Mesendoderm (in vitro differentiated cells): ENCODE results near the gene CPA4.

ENCODE experiments used
- DNase-seq: peaks from one replicate; pipeline ENCODE4 v3.0.0; 2013
- H2AK5ac ChIP-seq: 2 replicates; pipeline ENCODE4 v1.6.1; 2013; ENCODE audit warnings: low read length, inconsistent platforms
- H2BK120ac ChIP-seq: 2 replicates; pipeline ENCODE4 v1.6.1; 2013; ENCODE audit warnings: low read depth, mild to moderate bottlenecking, low read length, moderate library complexity, mixed read lengths
- H2BK15ac ChIP-seq: replicated peaks from 2 replicates; pipeline ENCODE4 v1.6.1; 2013; ENCODE audit warnings: low read depth, mild to moderate bottlenecking, moderate library complexity
- H2BK5ac ChIP-seq: 2 replicates; pipeline ENCODE4 v1.6.1; 2013; ENCODE audit warnings: low read length, inconsistent platforms
- H3K18ac ChIP-seq: 2 replicates; pipeline ENCODE4 v1.6.1; 2013; ENCODE audit warnings: mild to moderate bottlenecking, low read length, mixed read lengths
- H3K23ac ChIP-seq: one replicate; pipeline ENCODE4 v1.6.1; 2013; ENCODE audit warnings: low read length
- H3K27ac ChIP-seq: 2 replicates; pipeline ENCODE4 v1.5.1; 2013; ENCODE audit warnings: low read depth, mild to moderate bottlenecking, inconsistent platforms, low read length, moderate library complexity
- H3K27me3 ChIP-seq: 2 replicates; pipeline ENCODE4 v1.6.1; 2013; ENCODE audit warnings: low read length, control low read depth, mild to moderate bottlenecking, inconsistent platforms; ENCODE audit not compliant: insufficient read depth, poor library complexity
- H3K36me3 ChIP-seq: 2 replicates; pipeline ENCODE4 v1.6.1; 2013; ENCODE audit warnings: low read length, inconsistent platforms; ENCODE audit not compliant: control insufficient read depth, insufficient read depth
- H3K4ac ChIP-seq: one replicate; pipeline ENCODE4 v1.6.1; 2013; ENCODE audit warnings: low read depth, mild to moderate bottlenecking, low read length, moderate library complexity
- H3K4me1 ChIP-seq: 2 replicates; pipeline ENCODE4 v1.6.1; 2013; ENCODE audit warnings: low read depth, low read length, inconsistent platforms; ENCODE audit not compliant: control insufficient read depth
- H3K4me2 ChIP-seq: 2 replicates; pipeline ENCODE4 v1.6.1; 2013; ENCODE audit warnings: low read length
- H3K4me3 ChIP-seq: 2 replicates; pipeline ENCODE4 v1.5.1; 2013; ENCODE audit warnings: mild to moderate bottlenecking, low read length
- H3K56ac ChIP-seq: one replicate; pipeline ENCODE4 v1.6.1; 2013; ENCODE audit warnings: low read length
- H3K79me1 ChIP-seq: 2 replicates; pipeline ENCODE4 v1.6.1; 2013; ENCODE audit warnings: low read length, inconsistent platforms
- H3K79me2 ChIP-seq: 2 replicates; pipeline ENCODE4 v1.6.1; 2013; ENCODE audit warnings: mild to moderate bottlenecking, low read length; ENCODE audit not compliant: control insufficient read depth, insufficient read depth
- H3K9ac ChIP-seq: 2 replicates; pipeline ENCODE4 v1.6.1; 2013; ENCODE audit warnings: low read length, inconsistent platforms
- H4K5ac ChIP-seq: one replicate; pipeline ENCODE4 v1.6.1; 2013; ENCODE audit warnings: low read length
- H4K8ac ChIP-seq: one replicate; pipeline ENCODE4 v1.6.1; 2013; ENCODE audit warnings: low read depth, mild to moderate bottlenecking, control low read depth, low read length, moderate library complexity
- WGBS: extraction: QIAGEN DNeasy Blood & Tissue Kit; methylation state at CpG from one replicate; pipeline ENCODE4 v1.1.7; 2013; ENCODE audit warnings: low lambda C conversion rate, missing lambda C conversion rate; ENCODE audit not compliant: insufficient coverage; ENCODE audit errors: extremely low coverage; 5-methylcytosine and 5-hydroxymethylcytosine counted together

Gene CPA4

GRCh38 chr7:130372402-130373165 is 79.6 kb downstream of the CPA4 start:
- Histone ChIP-seq H2BK15ac (no peak overlapping the region), H2BK120ac (no peak overlapping the region), H3K27ac (peak overlapping the region; percentile 25), H3K27me3 (no peaks in the 10 kb centered on the region), H3K4me2 (no peak overlapping the region), H2AK5ac (no peak overlapping the region), H3K79me1 (no peaks in the 10 kb centered on the region), H3K36me3 (no peaks in the 10 kb centered on the region), H4K5ac (no peak overlapping the region), H3K18ac (peak overlapping the region; percentile 22), H3K4me1 (peaks cover 4% of the 10 kb centered on the region), H3K79me2 (no peaks in the 10 kb centered on the region), H3K4me3 (no peak overlapping the region), H2BK5ac (no peak overlapping the region), H3K56ac (peak overlapping the region; percentile 70), H3K4ac (no peak overlapping the region), H3K9ac (no peak overlapping the region), H4K8ac (no peak overlapping the region), H3K23ac (no peak overlapping the region)
- no CpG with 5 or more reads among the region's 11 CpGs for WGBS
- no peak for DNase-seq
